ENCODE results near the gene ANKRD1. TPM values are rescaled to one million over a fixed set of nuclear protein-coding genes. Genes with fewer than 3 reads are reported as not detected.

Gene ANKRD1
- 0.17 and 2.6 TPM in 2 replicates for total RNA-seq

GRCh38 chr10:90920986-90921666 lies at the start of gene ANKRD1:
TSS of gene ANKRD1 (minus strand) at chr10:90921087. CDS start at chr10:90921027, 60 bp downstream.

GRCh38 chr10:90871766-90872647 lies 48.9 kb downstream of the ANKRD1 start, which contains the start of gene RPP30:
TSS of gene RPP30 (plus strand) at chr10:90871974. CDS start at chr10:90871987, 13 bp downstream.

Other genes with a start within 250 kb of the ANKRD1 start
- 0.58 and 0.83 TPM in 2 replicates for gene HTR7, start 63.0 kb downstream of the ANKRD1 start, total RNA-seq
- 29.4 and 47.4 TPM in 2 replicates for gene RPP30, start 49.1 kb downstream of the ANKRD1 start, total RNA-seq

Data from smooth muscle cell of trachea (primary cell).